ENCODE results near the gene ARL14EPL. TPM values are rescaled to one million over a fixed set of nuclear protein-coding genes. Genes with fewer than 3 reads are reported as not detected.

The ARL14EPL gene
- total and polyA plus RNA-seq, 8 donors: not detected

DNA sequence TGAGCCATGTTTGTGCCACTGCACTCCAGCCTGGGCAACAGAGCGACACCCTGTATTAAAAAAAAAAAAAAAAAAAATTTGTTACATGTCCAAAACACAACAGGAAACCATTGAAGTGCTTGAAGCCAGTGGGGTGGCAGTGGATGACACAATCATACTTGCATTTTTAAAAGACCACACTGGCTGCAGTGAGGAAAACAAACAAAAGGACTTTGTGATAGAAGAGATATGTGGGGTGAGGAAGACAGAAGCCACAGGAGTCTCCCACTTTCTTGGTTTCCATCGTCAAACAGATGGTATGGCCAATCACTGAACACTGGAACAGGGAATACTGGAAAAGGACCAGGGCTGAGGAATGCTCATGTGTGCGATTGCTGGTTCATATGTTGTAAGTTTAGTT lies 31.7 kb downstream of the ARL14EPL start:
- no peak for DNase-seq
- H3K27me3 ChIP-seq: peaks cover 0 to 13% of the 10 kb centered on the region in 2 donors
- no peak overlapping the region for H3K27ac ChIP-seq
- TF ChIP-seq CTCF (IDR thresholded peaks at IDR 0.05): no peak
- ATAC-seq: no peak
- H3K4me3 ChIP-seq: no peak overlapping the region
- intact Hi-C loops (cut with DNase I): no loop called here
- no peaks in the 10 kb centered on the region for H3K36me3 ChIP-seq
- H3K9me3 ChIP-seq: no peaks in the 10 kb centered on the region
- H3K4me1 ChIP-seq: no peaks in the 10 kb centered on the region

DNA sequence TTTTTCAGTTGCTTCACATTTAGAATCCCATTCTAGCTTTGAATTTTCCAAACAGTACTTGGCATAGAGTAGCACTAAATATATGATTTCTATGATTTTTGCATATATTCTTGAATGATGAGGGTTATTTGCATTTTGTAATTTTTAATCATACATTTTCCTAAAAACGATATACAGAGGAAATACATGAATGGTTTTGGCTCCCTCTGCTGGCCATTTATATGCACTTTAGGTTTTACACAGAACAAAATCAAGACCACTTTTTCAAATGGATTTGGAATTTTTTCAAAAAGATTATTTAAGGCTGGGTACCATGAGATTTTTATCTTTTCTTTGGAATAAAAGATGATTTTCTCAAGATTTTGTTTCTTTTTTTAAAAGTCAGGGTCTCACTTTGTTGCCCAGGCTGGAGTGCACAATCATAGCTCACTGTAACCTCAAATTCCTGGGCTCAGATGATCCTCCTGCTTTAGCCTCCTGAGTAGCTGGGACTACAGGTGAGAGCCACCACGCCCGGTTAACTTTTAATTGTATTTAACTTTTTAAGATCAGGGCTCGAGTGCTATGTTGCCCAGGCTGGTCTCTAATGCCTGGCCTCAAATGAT lies 35.9 kb downstream of the ARL14EPL start:
- ATAC-seq: peak; percentile 65
- H3K27ac ChIP-seq: no peak overlapping the region
- H3K9me3 ChIP-seq: no peaks in the 10 kb centered on the region
- peak in 2 of 4 donors; percentile 61 to 70 for DNase-seq
- intact Hi-C loops (cut with DNase I): no loop called here
- TF ChIP-seq CTCF (IDR thresholded peaks at IDR 0.05): peak; percentile 74 to 79
- no peaks in the 10 kb centered on the region for H3K36me3 ChIP-seq
- H3K4me3 ChIP-seq: no peak overlapping the region
- H3K27me3 ChIP-seq: peaks cover 0 to 3% of the 10 kb centered on the region in 2 donors
- no peaks in the 10 kb centered on the region for H3K4me1 ChIP-seq

DNA sequence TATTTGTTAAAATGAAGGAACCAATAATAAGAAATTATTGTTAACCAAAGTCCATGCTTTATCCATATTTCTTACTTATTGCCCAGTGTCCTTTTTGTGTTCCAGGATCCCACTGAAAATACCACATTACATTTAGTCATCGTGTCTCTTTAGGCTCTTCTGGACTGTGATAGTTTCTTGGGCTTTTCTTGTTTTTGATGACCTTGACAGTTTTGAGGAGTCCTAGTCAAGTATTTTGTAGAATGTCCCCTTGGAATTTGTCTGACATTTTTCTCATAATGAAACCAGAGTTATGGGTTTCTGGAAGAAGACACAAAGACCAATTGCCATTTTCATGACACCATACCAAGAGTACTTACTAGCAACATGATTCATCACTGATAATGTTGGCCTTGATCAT lies 38.9 kb downstream of the ARL14EPL start:
- Histone ChIP-seq H3K27me3 (peaks cover 0 to 3% of the 10 kb centered on the region in 2 donors), H3K9me3 (no peaks in the 10 kb centered on the region), H3K4me1 (no peaks in the 10 kb centered on the region), H3K27ac (no peak overlapping the region), H3K36me3 (no peaks in the 10 kb centered on the region), H3K4me3 (no peak overlapping the region)
- intact Hi-C loops (cut with DNase I): no loop called here
- DNase-seq (no peak), ATAC-seq (no peak)
- TF ChIP-seq CTCF (IDR thresholded peaks at IDR 0.05): no peak

GRCh38 chr5:116075191-116075831 lies 43.0 kb downstream of the ARL14EPL start:
- Histone ChIP-seq H3K27me3 (peaks cover 0 to 3% of the 10 kb centered on the region in 2 donors), H3K4me1 (no peaks in the 10 kb centered on the region), H3K4me3 (no peak overlapping the region), H3K27ac (no peak overlapping the region), H3K9me3 (no peaks in the 10 kb centered on the region), H3K36me3 (no peaks in the 10 kb centered on the region)
- ATAC-seq (no peak), DNase-seq (no peak)
- intact Hi-C loops (cut with DNase I): no loop called here
- no peak for TF ChIP-seq CTCF (IDR thresholded peaks at IDR 0.05)

GRCh38 chr5:116076496-116076895 lies 44.2 kb downstream of the ARL14EPL start:
- no peaks in the 10 kb centered on the region for H3K4me1 ChIP-seq
- H3K9me3 ChIP-seq: no peaks in the 10 kb centered on the region
- DNase-seq: no peak
- H3K27me3 ChIP-seq: peaks cover 0 to 3% of the 10 kb centered on the region in 2 donors
- H3K36me3 ChIP-seq: no peaks in the 10 kb centered on the region
- TF ChIP-seq CTCF (IDR thresholded peaks at IDR 0.05): no peak
- ATAC-seq: peak; percentile 44
- H3K27ac ChIP-seq: no peak overlapping the region
- intact Hi-C loops (cut with DNase I): no loop called here
- H3K4me3 ChIP-seq: no peak overlapping the region

Measured in left lung (tissue), 10 donors.